ENCODE measurements around the gene KIAA1191.

GRCh38 chr5:176365351-176366231 is 4.0 kb upstream of the KIAA1191 start, which contains the start of gene ARL10:
- TF ChIP-seq POLR2A (IDR thresholded peaks at IDR 0.05; ENCODE audit: low read depth, low read length) (no peak), CEBPB (IDR thresholded peaks at IDR 0.05; ENCODE audit: low read depth, low read length) (no peak), MAZ (IDR thresholded peaks at IDR 0.05; ENCODE audit: borderline replicate concordance, low read depth, low read length) (no peak), RCOR1 (IDR thresholded peaks at IDR 0.05; ENCODE audit: insufficient replicate concordance, low read length) (no peak), FOS (IDR thresholded peaks at IDR 0.05; ENCODE audit: low read depth, low read length) (no peak), MAFK (IDR thresholded peaks at IDR 0.05; ENCODE audit: low read depth, low read length) (no peak), ELK1 (IDR thresholded peaks at IDR 0.05; ENCODE audit: borderline replicate concordance, low read depth, low read length) (no peak)
- TF ChIP-seq, protein P1, sequence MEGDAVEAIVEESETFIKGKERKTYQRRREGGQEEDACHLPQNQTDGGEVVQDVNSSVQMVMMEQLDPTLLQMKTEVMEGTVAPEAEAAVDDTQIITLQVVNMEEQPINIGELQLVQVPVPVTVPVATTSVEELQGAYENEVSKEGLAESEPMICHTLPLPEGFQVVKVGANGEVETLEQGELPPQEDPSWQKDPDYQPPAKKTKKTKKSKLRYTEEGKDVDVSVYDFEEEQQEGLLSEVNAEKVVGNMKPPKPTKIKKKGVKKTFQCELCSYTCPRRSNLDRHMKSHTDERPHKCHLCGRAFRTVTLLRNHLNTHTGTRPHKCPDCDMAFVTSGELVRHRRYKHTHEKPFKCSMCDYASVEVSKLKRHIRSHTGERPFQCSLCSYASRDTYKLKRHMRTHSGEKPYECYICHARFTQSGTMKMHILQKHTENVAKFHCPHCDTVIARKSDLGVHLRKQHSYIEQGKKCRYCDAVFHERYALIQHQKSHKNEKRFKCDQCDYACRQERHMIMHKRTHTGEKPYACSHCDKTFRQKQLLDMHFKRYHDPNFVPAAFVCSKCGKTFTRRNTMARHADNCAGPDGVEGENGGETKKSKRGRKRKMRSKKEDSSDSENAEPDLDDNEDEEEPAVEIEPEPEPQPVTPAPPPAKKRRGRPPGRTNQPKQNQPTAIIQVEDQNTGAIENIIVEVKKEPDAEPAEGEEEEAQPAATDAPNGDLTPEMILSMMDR (conservative IDR thresholded peaks at IDR 0.05; ENCODE audit: low read depth, low read length) = no peak

All from IMR-90 (cell line).